AG09309 (cell line): ENCODE results near the gene UNC79.
"Not testable (repeated sequence)": the region's sequence is repeated elsewhere in the genome, so short reads cannot be mapped to it uniquely, and the experiment has no call there.

ENCODE experiments used
- DNase-seq: peaks from one replicate; pipeline ENCODE4 v3.0.0-alpha.2; 2010; ENCODE audit warnings: low read depth
- H3K4me3 ChIP-seq: 2 replicates; pipeline ENCODE4 v1.5.1; 2011; ENCODE audit warnings: mild to moderate bottlenecking, low read depth, low read length, moderate library complexity; ENCODE audit not compliant: control insufficient read depth
- TF ChIP-seq, protein P1 (sequence below): IDR thresholded peaks from 2 replicates; pipeline ENCODE4 v1.5.1; 2011; ENCODE audit warnings: mild to moderate bottlenecking, low read depth, low read length, inconsistent platforms; ENCODE audit not compliant: insufficient read depth, control insufficient read depth; ENCODE audit errors: missing control alignments

Gene UNC79

DNA sequence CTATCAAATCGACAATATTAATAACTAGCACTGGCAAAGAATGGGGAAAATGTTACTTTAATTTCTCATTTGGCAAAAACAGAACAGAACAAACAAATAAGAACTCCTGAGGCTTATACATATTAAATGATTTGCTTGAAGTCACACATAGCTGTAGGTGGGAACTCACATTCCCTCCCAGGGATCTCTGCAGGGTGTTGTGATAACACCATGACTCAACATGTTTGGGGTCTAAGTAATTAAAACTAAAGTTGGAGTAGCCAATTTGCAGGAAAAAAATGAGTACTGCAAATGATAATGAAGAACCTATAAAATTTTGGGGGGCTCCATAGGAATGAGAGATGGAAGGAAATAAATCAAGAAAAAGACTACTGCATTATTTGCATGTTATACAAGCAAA, 27.5 kb downstream of the UNC79 start:
- DNase-seq: no peak
- H3K4me3 ChIP-seq: no peak overlapping the region
- TF ChIP-seq, protein P1, sequence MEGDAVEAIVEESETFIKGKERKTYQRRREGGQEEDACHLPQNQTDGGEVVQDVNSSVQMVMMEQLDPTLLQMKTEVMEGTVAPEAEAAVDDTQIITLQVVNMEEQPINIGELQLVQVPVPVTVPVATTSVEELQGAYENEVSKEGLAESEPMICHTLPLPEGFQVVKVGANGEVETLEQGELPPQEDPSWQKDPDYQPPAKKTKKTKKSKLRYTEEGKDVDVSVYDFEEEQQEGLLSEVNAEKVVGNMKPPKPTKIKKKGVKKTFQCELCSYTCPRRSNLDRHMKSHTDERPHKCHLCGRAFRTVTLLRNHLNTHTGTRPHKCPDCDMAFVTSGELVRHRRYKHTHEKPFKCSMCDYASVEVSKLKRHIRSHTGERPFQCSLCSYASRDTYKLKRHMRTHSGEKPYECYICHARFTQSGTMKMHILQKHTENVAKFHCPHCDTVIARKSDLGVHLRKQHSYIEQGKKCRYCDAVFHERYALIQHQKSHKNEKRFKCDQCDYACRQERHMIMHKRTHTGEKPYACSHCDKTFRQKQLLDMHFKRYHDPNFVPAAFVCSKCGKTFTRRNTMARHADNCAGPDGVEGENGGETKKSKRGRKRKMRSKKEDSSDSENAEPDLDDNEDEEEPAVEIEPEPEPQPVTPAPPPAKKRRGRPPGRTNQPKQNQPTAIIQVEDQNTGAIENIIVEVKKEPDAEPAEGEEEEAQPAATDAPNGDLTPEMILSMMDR: no peak

- no peak overlapping the region for H3K4me3 ChIP-seq
- TF ChIP-seq, protein P1: no peak
- no peak for DNase-seq
These were observed 31.7 kb downstream of the UNC79 start for GRCh38 chr14:93462479-93462878.

DNA sequence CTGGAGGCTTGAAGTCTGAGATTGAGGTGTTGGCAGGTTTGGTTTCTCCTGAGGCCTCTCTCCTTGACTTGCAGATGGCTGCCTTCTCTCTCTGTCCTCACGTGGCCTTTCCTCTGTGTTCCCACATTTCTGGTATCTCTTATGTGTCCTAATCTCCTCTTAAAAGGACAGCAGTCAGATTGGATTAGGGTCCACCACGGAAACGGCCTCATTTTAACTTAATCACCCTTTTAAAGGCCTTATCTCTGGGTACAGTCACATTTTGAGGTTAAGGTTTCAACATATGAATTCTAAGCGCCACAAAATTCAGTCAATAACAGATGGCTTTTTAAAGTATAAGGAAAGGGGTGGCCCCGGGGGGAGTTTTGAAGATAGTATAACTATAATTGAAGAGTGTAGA, 33.5 kb downstream of the UNC79 start:
- TF ChIP-seq, protein P1: no peak
- no peak for DNase-seq
- no peak overlapping the region for H3K4me3 ChIP-seq

GRCh38 chr14:93475471-93475870, 44.7 kb downstream of the UNC79 start:
- DNase-seq: no peak
- TF ChIP-seq, protein P1: no peak
- no peak overlapping the region for H3K4me3 ChIP-seq

- no peak overlapping the region for H3K4me3 ChIP-seq
- DNase-seq: no peak
- TF ChIP-seq, protein P1: no peak
These were observed 45.6 kb downstream of the UNC79 start for GRCh38 chr14:93476305-93476704.

DNA sequence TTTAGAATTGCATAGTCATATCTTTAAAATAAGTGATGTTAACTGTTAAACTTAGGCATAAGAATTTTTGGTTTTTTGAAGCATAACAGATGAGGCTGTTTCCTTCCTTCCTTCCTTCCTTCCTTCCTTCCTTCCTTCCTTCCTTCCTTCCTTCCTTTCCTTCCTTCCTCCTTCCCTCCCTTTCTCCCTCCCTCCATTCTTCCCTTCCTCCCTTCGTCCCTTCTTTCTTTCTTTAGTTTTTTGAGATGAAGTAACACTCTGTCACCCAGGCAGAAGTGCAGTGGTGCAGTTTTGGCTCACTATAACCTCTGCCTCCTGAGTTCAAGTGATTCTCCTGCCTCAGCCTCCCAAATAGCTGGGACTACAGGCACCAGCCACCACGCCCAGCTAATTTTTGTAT, 48.3 kb downstream of the UNC79 start:
- H3K4me3 ChIP-seq, DNase-seq: not testable (repeated sequence)

DNA sequence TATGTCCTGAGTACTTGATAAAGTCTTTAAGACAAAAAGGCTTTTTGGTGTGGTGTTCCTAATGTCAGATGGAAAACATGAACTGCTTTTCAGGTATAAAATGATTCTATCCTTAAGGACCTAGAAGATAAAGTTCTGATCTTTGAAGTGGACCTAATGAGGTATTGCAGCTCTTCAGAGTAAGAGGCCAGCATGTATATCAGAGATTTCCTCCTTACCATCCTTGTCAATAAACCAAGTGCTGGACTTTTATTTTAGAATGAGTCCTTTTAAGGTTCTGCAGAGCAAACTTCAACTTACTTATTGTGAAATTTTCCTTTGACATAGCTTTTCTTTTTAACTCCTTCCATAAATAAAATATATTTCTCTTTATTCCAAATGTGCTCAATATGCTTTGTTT, 50.1 kb downstream of the UNC79 start:
- no peak overlapping the region for H3K4me3 ChIP-seq
- TF ChIP-seq, protein P1: no peak
- no peak for DNase-seq
